ENCODE data around the gene GAN. TPM values are rescaled to one million over a fixed set of nuclear protein-coding genes. Genes with fewer than 3 reads are reported as not detected.
A peak's percentile ranks its signal among the peaks of the same experiment; 100 is the strongest.
"Not testable (repeated sequence)": the region's sequence is repeated elsewhere in the genome, so short reads cannot be mapped to it uniquely, and the experiment has no call there.

The GAN gene
- polyA plus RNA-seq, 4 donors = 1.9 to 3.2 (median 2.7) TPM

- not testable (repeated sequence) for DNase-seq (ENCODE audit: low read depth in 4 of 4, low spot score in 3 of 4)
Measured at GRCh38 chr16:81345172-81345571, 30.4 kb downstream of the GAN start.

GRCh38 chr16:81347425-81347824 lies 32.7 kb downstream of the GAN start:
- no peak for DNase-seq (ENCODE audit: low read depth in 4 of 4, low spot score in 3 of 4)

GRCh38 chr16:81349608-81350305 lies 35.0 kb downstream of the GAN start:
- DNase-seq (ENCODE audit: low read depth in 4 of 4, low spot score in 3 of 4) = no peak

GRCh38 chr16:81350306-81350615 lies 35.5 kb downstream of the GAN start:
- no peak for DNase-seq (ENCODE audit: low read depth in 4 of 4, low spot score in 3 of 4)

- no peak for DNase-seq (ENCODE audit: low read depth in 4 of 4, low spot score in 3 of 4)
Measured at GRCh38 chr16:81353895-81354294, 39.1 kb downstream of the GAN start.

GRCh38 chr16:81357711-81358260 lies 43.0 kb downstream of the GAN start:
- DNase-seq (ENCODE audit: low read depth in 4 of 4, low spot score in 3 of 4) = no peak

GRCh38 chr16:81358860-81359259 lies 44.1 kb downstream of the GAN start:
- DNase-seq (ENCODE audit: low read depth in 4 of 4, low spot score in 3 of 4) = no peak

GRCh38 chr16:81360135-81360534 lies 45.4 kb downstream of the GAN start:
- DNase-seq (ENCODE audit: low read depth in 4 of 4, low spot score in 3 of 4) = no peak

- no peak for DNase-seq (ENCODE audit: low read depth in 4 of 4, low spot score in 3 of 4)
Measured at GRCh38 chr16:81365731-81366130, 51.0 kb downstream of the GAN start.

- peak; percentile 14 to 35 (median 27) for DNase-seq (ENCODE audit: low read depth in 4 of 4, low spot score in 3 of 4)
Measured at GRCh38 chr16:81366316-81366932, 51.7 kb downstream of the GAN start.

- DNase-seq (ENCODE audit: low read depth in 4 of 4, low spot score in 3 of 4) = no peak
Measured at GRCh38 chr16:81367821-81368220, 53.1 kb downstream of the GAN start.

- no peak for DNase-seq (ENCODE audit: low read depth in 4 of 4, low spot score in 3 of 4)
Measured at GRCh38 chr16:81369888-81370504, 55.2 kb downstream of the GAN start.

- DNase-seq (ENCODE audit: low read depth in 4 of 4, low spot score in 3 of 4) = no peak
Measured at GRCh38 chr16:81371106-81371505, 56.3 kb downstream of the GAN start.

GRCh38 chr16:81374550-81374949 lies 59.8 kb downstream of the GAN start:
- DNase-seq (ENCODE audit: low read depth in 4 of 4, low spot score in 3 of 4) = no peak

- DNase-seq (ENCODE audit: low read depth in 4 of 4, low spot score in 3 of 4) = no peak
Measured at GRCh38 chr16:81376880-81377279, 62.1 kb downstream of the GAN start.

- DNase-seq (ENCODE audit: low read depth in 4 of 4, low spot score in 3 of 4) = no peak
Measured at GRCh38 chr16:81378049-81378448, 63.3 kb downstream of the GAN start.

- no peak for DNase-seq (ENCODE audit: low read depth in 4 of 4, low spot score in 3 of 4)
Measured at GRCh38 chr16:81380932-81381331, 66.2 kb downstream of the GAN start.

- peak in 1 of 4 donors; percentile 9 for DNase-seq (ENCODE audit: low read depth in 4 of 4, low spot score in 3 of 4)
Measured at GRCh38 chr16:81384006-81384405, 69.2 kb downstream of the GAN start.

GRCh38 chr16:81385031-81385756 lies 70.4 kb downstream of the GAN start:
- DNase-seq (ENCODE audit: low read depth in 4 of 4, low spot score in 3 of 4) = no peak

- no peak for DNase-seq (ENCODE audit: low read depth in 4 of 4, low spot score in 3 of 4)
Measured at GRCh38 chr16:81388357-81388756, 73.6 kb downstream of the GAN start.

- DNase-seq (ENCODE audit: low read depth in 4 of 4, low spot score in 3 of 4) = no peak
Measured at GRCh38 chr16:81390840-81391239, 76.1 kb downstream of the GAN start.
